Hepatocyte (in vitro differentiated cells): ENCODE results near the gene EPS8L3.

Experiments used
- EZH2 ChIP-seq: fragments of 200-600 bp; sonication (generic); IDR thresholded peaks from 2 replicates; pipeline ENCODE4 v1.6.1; 2016; ENCODE audit warnings: antibody characterized with exemption, mild to moderate bottlenecking, borderline replicate concordance
- EZH2phosphoT487 ChIP-seq: fragments of 200-600 bp; sonication (generic); IDR thresholded peaks from one replicate; pipeline ENCODE4 v1.6.1; 2018; ENCODE audit warnings: antibody characterized with exemption, mild to moderate bottlenecking, low read depth, moderate library complexity; ENCODE audit not compliant: unreplicated experiment, severe bottlenecking
- TF ChIP-seq, protein P1 (sequence below): fragments of 200-600 bp; sonication (generic); IDR thresholded peaks from 2 replicates; pipeline ENCODE4 v1.5.1; 2016; ENCODE audit warnings: antibody characterized with exemption, mild to moderate bottlenecking; ENCODE audit not compliant: poor library complexity

DNA sequence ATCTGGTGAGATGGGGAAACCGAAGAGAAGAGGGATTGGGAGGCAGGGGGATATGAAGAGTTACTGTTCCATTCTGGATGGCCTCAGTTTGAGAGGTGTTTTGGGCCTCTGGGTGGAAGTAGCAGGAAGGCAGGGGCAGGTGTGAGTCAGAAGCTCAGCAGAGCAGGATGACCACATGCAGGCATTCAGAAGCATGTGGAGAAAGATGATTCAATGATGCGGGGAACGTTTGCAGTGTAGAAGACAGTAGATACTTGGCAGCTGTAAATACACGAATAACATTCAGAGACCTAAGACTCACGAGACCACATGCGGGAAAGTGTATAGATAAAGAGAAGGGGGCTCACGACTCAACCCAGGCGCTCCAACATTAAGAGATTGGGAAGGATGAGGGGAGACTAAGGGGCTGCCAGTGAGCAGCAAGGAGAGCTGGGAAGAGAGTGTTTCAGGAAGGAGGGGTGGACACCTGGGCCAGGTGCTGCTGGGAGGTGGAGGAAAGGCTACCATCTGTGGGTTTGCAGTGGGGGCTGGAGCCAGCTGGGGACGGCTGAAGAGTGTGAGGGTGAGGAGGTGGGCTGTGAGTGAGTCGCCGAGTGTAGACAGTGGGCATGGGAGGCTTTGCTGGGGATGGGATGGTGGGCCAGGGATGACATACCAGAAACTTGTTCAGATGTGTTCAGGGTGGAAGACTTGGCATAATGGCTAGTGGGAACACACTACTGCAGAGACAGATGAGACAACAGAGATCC is 5.8 kb upstream of the EPS8L3 start:
- TF ChIP-seq EZH2: no peak
- TF ChIP-seq, protein P1, sequence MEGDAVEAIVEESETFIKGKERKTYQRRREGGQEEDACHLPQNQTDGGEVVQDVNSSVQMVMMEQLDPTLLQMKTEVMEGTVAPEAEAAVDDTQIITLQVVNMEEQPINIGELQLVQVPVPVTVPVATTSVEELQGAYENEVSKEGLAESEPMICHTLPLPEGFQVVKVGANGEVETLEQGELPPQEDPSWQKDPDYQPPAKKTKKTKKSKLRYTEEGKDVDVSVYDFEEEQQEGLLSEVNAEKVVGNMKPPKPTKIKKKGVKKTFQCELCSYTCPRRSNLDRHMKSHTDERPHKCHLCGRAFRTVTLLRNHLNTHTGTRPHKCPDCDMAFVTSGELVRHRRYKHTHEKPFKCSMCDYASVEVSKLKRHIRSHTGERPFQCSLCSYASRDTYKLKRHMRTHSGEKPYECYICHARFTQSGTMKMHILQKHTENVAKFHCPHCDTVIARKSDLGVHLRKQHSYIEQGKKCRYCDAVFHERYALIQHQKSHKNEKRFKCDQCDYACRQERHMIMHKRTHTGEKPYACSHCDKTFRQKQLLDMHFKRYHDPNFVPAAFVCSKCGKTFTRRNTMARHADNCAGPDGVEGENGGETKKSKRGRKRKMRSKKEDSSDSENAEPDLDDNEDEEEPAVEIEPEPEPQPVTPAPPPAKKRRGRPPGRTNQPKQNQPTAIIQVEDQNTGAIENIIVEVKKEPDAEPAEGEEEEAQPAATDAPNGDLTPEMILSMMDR: no peak
- TF ChIP-seq EZH2phosphoT487: no peak
